GM18498 (cell line): ENCODE data around the gene FBXO17.
A peak's percentile ranks its signal among the peaks of the same experiment; 100 is the strongest.
"Not testable (repeated sequence)": the region's sequence is repeated elsewhere in the genome, so short reads cannot be mapped to it uniquely, and the experiment has no call there.

Experiments
- ATAC-seq: cut with Tn5 transposase; IDR thresholded peaks from one replicate; pipeline ENCODE4 v1.9.1; 2021; ENCODE audit warnings: mild to moderate bottlenecking, moderate library complexity; ENCODE audit not compliant: unreplicated experiment

FBXO17 gene

GRCh38 chr19:38945562-38946228, 29.8 kb downstream of the FBXO17 start:
- no peak for ATAC-seq

GRCh38 chr19:38944981-38945506, 30.5 kb downstream of the FBXO17 start:
- ATAC-seq = no peak

- ATAC-seq = no peak
Measured at GRCh38 chr19:38942471-38943181, 32.9 kb downstream of the FBXO17 start.

- ATAC-seq = no peak
Measured at GRCh38 chr19:38941979-38942378, 33.6 kb downstream of the FBXO17 start.

- ATAC-seq = not testable (repeated sequence)
Measured at GRCh38 chr19:38941466-38941865, 34.1 kb downstream of the FBXO17 start.

GRCh38 chr19:38939957-38940356, 35.6 kb downstream of the FBXO17 start:
- ATAC-seq = no peak

- ATAC-seq = no peak
Measured at GRCh38 chr19:38933544-38933943, 42.0 kb downstream of the FBXO17 start.

- ATAC-seq = no peak
Measured at GRCh38 chr19:38932425-38933179, 42.9 kb downstream of the FBXO17 start.

GRCh38 chr19:38931521-38931793, 44.1 kb downstream of the FBXO17 start:
- ATAC-seq = no peak

- peak; percentile 91 for ATAC-seq
Measured at GRCh38 chr19:38930776-38931520, 44.6 kb downstream of the FBXO17 start, which contains the start of gene MRPS12. TSS of gene MRPS12 (plus strand) at chr19:38930944. CDS start at chr19:38931295, 351 bp downstream.

- ATAC-seq = peak; percentile 74
Measured at GRCh38 chr19:38929929-38930775, 45.4 kb downstream of the FBXO17 start, which contains the start of gene SARS2. TSS of gene SARS2 (minus strand) at chr19:38930763. CDS start at chr19:38930736, 27 bp downstream.

GRCh38 chr19:38928391-38929001, 47.0 kb downstream of the FBXO17 start:
- no peak for ATAC-seq

GRCh38 chr19:38924388-38924787, 51.2 kb downstream of the FBXO17 start:
- ATAC-seq = no peak

- no peak for ATAC-seq
Measured at GRCh38 chr19:38922482-38922881, 53.1 kb downstream of the FBXO17 start.

GRCh38 chr19:38921420-38922274, 53.9 kb downstream of the FBXO17 start:
- no peak for ATAC-seq

- no peak for ATAC-seq
Measured at GRCh38 chr19:38920602-38921419, 54.7 kb downstream of the FBXO17 start.

GRCh38 chr19:38919837-38920601, 55.5 kb downstream of the FBXO17 start:
- ATAC-seq = no peak
